GM12873 (cell line): ENCODE measurements around the gene NRROS.

Experiments used
- TF ChIP-seq, protein P1 (sequence below): IDR thresholded peaks from 2 replicates; pipeline ENCODE4 v1.5.1; 2012; ENCODE audit warnings: low read depth, mild to moderate bottlenecking, moderate library complexity, low read length, control low read depth; ENCODE audit not compliant: insufficient read depth; ENCODE audit errors: missing control alignments

NRROS gene

GRCh38 chr3:196694941-196695848 is 55.7 kb downstream of the NRROS start:
- TF ChIP-seq, protein P1, sequence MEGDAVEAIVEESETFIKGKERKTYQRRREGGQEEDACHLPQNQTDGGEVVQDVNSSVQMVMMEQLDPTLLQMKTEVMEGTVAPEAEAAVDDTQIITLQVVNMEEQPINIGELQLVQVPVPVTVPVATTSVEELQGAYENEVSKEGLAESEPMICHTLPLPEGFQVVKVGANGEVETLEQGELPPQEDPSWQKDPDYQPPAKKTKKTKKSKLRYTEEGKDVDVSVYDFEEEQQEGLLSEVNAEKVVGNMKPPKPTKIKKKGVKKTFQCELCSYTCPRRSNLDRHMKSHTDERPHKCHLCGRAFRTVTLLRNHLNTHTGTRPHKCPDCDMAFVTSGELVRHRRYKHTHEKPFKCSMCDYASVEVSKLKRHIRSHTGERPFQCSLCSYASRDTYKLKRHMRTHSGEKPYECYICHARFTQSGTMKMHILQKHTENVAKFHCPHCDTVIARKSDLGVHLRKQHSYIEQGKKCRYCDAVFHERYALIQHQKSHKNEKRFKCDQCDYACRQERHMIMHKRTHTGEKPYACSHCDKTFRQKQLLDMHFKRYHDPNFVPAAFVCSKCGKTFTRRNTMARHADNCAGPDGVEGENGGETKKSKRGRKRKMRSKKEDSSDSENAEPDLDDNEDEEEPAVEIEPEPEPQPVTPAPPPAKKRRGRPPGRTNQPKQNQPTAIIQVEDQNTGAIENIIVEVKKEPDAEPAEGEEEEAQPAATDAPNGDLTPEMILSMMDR, result no peak

GRCh38 chr3:196695849-196696226 is 56.3 kb downstream of the NRROS start:
- TF ChIP-seq, protein P1, result no peak

GRCh38 chr3:196697270-196697669 is 57.8 kb downstream of the NRROS start:
- TF ChIP-seq, protein P1, result no peak

DNA sequence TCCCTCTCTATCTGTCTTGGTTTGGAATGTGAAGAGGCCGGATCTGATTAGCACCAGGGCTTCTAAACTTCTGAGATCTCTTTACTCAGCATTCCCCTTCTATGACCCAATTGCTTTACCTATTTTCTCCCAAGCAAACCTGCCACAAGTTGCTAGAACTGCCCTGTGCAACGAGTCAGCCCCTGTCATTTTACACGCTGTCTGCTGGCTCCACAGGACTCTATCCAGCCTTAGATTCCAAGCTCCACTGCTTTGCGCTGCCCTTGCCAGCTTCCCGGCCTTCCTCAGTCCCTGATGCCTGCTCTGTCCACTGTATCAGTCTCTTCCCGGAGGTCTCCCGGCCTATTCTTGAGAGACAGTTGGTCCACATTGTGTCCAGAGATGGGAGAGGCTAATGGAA is 60.3 kb downstream of the NRROS start:
- TF ChIP-seq, protein P1, result no peak

- TF ChIP-seq, protein P1, result no peak
Measured at GRCh38 chr3:196700801-196701200, 61.3 kb downstream of the NRROS start.

DNA sequence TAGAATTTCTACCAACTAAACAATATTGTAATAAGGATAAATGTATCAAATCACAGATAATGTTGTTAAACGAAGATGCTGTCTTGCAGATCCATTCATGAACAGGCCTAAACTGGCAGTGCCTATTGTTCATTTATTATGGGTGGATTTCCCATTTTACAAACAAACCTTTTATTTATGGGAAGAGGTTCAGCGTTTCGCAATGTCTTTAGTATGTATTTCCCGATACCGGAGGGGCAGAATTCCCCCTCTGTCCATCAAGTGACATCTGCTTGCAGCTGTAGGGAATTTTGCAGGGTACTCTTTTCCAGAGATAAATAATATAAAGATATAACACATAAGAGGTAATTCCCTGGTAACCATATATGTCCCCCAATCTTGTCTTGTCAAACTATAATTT is 66.8 kb downstream of the NRROS start:
- TF ChIP-seq, protein P1, result no peak

DNA sequence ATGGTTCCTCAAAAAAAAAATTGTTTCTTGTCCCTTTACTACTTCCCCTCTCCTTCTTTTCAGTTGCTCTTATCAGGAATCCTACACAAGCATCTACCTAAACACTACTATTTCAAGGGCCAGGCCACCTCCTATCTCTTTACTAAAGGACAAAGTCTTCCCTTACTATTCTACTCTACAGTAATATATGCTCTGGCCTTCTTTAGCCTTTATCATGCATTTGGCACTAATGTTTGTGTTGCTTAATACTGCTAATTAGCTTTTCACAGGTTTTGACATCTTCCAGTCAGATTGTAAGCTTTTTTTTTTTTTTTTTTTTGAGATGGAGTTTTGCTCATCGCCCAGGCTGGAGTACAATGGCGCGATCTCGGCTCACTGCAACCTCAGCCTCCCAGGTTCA is 67.2 kb downstream of the NRROS start:
- TF ChIP-seq, protein P1, result no peak
